GM10248 (cell line): ENCODE data around the gene ADAMTS6.

ENCODE experiments used
- CTCF ChIA-PET: fragments of 300-600 bp; sonication (Branson Sonifier 250); formaldehyde crosslinking; extraction: SDS; loops from one replicate; lab custom pipeline; 2021; ENCODE audit warnings: antibody characterized with exemption; lab: Yijun Ruan, JAX
- POLR2A ChIA-PET: fragments of 350-650 bp; sonication (Branson Sonifier 250); formaldehyde crosslinking; extraction: SDS; loops from one replicate; lab custom pipeline; 2020; ENCODE audit warnings: antibody characterized with exemption; lab: Yijun Ruan, JAX
- DNase-seq: peaks from one replicate; pipeline ENCODE4 v3.0.0; 2012; ENCODE audit errors: extremely low spot score
- CTCF ChIP-seq: IDR thresholded peaks from 2 replicates; pipeline ENCODE4 v1.5.1; 2012; ENCODE audit warnings: mild to moderate bottlenecking, low read depth; ENCODE audit errors: extremely low read depth, missing control alignments, control extremely low read depth

The ADAMTS6 gene

GRCh38 chr5:65363499-65363898, 118.2 kb downstream of the ADAMTS6 start:
- CTCF ChIA-PET: no interaction called here
- no peak for TF ChIP-seq CTCF
- DNase-seq: no peak
- POLR2A ChIA-PET: no interaction called here

- no peak for TF ChIP-seq CTCF
- ChIA-PET CTCF (no interaction called here), POLR2A (no interaction called here)
- DNase-seq: no peak
These were observed 121.7 kb downstream of the ADAMTS6 start for GRCh38 chr5:65359981-65360380.

DNA sequence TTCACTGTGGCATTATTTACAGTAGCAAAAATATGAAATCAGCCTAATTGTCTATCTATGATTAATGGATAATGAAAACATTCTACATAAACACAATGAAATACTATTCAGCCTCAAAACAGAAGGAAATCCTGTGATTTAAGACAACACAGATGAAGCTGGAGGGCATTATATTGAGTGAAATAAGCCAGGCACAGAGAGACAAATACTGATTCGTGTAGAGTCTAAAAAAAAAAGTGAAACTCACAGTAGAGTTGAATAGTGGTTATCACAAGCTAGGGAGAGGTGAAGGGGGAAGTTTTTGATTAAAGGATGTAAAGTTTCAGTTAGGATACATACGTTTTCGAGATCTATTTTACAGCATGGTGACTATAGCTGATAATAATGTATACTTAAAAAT, 122.2 kb downstream of the ADAMTS6 start:
- no peak for TF ChIP-seq CTCF
- ChIA-PET POLR2A (no interaction called here), CTCF (no interaction called here)
- no peak for DNase-seq

- ChIA-PET POLR2A (no interaction called here), CTCF (no interaction called here)
- TF ChIP-seq CTCF: no peak
- DNase-seq: no peak
These were observed 125.4 kb downstream of the ADAMTS6 start for GRCh38 chr5:65356274-65356673.

DNA sequence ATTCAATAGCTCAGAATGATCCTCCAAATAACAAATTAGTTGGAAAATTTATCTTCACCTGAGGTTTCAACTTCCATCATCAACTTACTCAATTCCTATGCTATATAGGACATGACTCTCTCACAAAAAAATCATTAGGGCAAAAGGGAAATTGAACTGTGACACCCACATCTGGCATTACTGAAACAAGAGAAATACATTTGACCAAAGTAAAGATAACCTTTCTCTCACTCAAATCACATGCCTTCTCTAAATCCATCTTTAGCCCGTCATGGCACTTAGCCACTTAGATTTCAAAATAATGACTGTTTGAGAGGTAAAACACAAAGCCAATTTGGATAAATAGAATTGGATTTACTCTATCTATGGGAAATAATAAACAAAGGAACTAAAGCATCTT, 126.4 kb downstream of the ADAMTS6 start:
- CTCF ChIA-PET: interaction anchor here (1.0 kb wide), 1 partner anchor 23 kb away, joined by 3 read pairs; no protein-coding TSS in a partner anchor
- no peak for TF ChIP-seq CTCF

GRCh38 chr5:65341835-65342234, 139.9 kb downstream of the ADAMTS6 start:
- POLR2A ChIA-PET: no interaction called here
- CTCF ChIA-PET: interaction anchor here (1.0 kb wide), 1 partner anchor 9 kb away, joined by 3 read pairs; no protein-coding TSS in a partner anchor
- no peak for DNase-seq
- TF ChIP-seq CTCF: no peak

More for the DNA sequence above, 126.4 kb downstream of the ADAMTS6 start:
- POLR2A ChIA-PET: no interaction called here
- DNase-seq: no peak
